Erythroblast (primary cell): Measurements from ENCODE around the gene FGFR3.

ENCODE experiments used
- GATA1 ChIP-seq: IDR thresholded peaks from 2 replicates; pipeline ENCODE4 v1.6.1; 2011; ENCODE audit warnings: low read depth, mild to moderate bottlenecking, control low read depth, low read length, moderate library complexity
- POLR2A ChIP-seq: IDR thresholded peaks from 2 replicates; pipeline ENCODE4 v1.6.1; 2011; ENCODE audit warnings: mild to moderate bottlenecking, low read length

- no peak for TF ChIP-seq POLR2A
- TF ChIP-seq GATA1, result no peak
These were observed 49.1 kb upstream of the FGFR3 start for GRCh38 chr4:1743975-1744374.
